Smooth muscle cell of the umbilical artery (primary cell): ENCODE measurements around the gene BRWD1. TPM values are rescaled to one million over a fixed set of nuclear protein-coding genes. Genes with fewer than 3 reads are reported as not detected.

Experiments
- total RNA-seq: library from RNA; depleted of rRNA; stranded (reverse); fragments of >200 nt; gene quantifications from 2 replicates; pipeline ENCODE4 v1.2.3, GENCODE V29; 2014

BRWD1 gene
- total RNA-seq: 75.1 and 91.8 TPM in 2 replicates

DNA sequence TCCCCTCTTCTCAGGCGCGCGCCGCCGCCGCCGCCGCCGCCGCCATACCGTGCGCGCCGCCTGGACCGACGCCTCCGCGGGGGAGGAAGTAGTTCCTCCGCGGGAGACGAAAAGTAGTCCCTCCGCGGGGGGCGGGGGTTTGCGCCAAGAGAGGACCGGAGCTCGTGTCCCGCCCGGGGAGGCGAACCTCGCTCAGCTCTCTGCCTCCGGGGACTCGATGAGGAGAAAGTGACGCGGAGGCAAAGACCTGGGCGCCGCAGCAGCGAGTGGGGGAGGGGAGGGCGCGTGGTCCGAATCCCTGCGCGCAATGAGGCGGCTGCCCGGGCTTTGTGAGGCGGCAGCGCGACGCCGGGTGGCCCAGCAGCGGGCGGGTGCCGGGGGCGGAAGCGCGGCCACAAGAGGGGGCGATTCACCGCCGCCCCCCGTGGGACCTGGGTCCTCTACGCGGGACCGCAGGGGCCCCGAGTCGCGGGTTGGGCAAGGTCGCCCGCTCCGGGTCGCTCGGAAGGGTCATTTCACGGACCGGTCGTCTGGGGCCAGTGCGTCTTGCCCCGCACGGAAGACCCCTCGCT lies at the start of gene BRWD1:
Gene BRWD1 (minus strand): TSS at position 62 of the 572 bp plus-strand sequence. CDS start 141 bp downstream, outside the sequence.

GRCh38 chr21:39348355-39349210 lies 35.2 kb upstream of the BRWD1 start, which contains the start of gene HMGN1:
HMGN1 (minus strand) TSS chr21:39349088; CDS start chr21:39348917, 171 bp downstream.

DNA sequence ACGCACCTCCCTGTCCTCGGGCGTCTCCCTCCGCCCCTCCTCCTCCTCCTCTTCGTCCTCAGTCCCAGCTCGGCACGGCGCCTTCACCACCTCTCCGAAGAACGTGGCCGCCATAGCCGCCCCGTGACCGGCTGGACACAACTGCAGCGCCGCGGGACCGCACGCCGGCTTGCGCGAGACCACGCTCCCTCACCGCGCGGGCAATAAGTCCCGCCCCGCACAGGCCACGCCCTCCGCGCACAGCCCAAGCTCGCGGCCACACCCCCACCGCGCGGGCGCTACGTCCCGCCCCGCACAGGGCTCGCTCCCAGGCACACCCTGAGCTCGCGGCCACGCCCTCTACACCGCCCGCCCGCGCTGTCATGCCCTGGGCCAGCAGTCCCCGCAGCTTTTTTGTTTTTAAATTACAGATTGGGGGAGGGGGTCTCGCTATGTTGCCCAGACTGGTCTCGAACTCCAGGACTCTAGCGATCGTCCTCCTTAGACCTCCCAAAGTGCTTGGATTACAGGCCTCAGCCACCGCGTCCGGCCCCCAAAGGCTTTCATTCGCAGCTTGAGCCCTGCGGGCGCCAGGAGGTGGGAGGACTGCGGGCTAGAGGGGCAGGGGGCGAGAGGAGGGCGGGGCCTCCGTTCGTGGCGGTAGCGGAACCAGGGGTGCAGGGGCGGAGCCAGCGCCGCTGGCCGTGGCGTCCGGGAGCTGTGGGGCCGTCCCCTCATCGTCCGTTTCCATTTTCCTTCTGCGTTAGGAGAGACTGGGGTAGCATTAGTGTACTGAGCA lies 130.0 kb downstream of the BRWD1 start, which contains the start of gene PSMG1:
Gene PSMG1 (minus strand): TSS at position 180 of the 778 bp plus-strand sequence. CDS start 66 bp downstream, at position 114.

Other genes starting within 250 kb of the BRWD1 start
- 23.8 and 34.0 TPM in 2 replicates for gene PSMG1, start 130.2 kb downstream of the BRWD1 start, total RNA-seq
- 250 and 289 TPM in 2 replicates for gene HMGN1, start 35.5 kb upstream of the BRWD1 start, total RNA-seq
- 3.0 and 4.8 TPM in 2 replicates for gene LCA5L, start 132.1 kb upstream of the BRWD1 start, total RNA-seq
- 3.0 and 3.7 TPM in 2 replicates for gene SH3BGR, start 138.3 kb upstream of the BRWD1 start, total RNA-seq